ENCODE data around the gene SPOCK1.

DNA sequence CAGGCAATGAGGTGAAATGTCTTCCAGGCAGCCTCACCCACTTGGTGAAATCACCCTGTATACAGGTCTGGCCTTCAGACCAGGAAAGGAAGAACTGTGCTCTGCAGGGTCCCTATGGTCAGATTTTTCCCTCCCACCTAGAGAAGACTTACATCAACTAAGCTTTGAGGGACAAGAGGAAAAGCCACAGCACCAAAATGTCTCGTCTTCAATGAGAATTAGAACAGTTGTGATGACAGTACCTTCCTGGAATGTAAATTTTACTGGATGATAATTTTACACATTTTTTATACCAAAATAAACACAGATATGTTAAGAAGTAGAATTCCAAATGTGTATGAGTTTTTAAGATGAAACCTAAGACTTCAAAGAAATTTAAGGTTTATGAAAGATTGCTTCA lies 283.9 kb downstream of the SPOCK1 start:
- no peak for TF ChIP-seq TAF1 (IDR thresholded peaks at IDR 0.05; ENCODE audit: borderline replicate concordance, insufficient read depth, low read length)
- TF ChIP-seq POLR2AphosphoS5 (IDR thresholded peaks at IDR 0.05; ENCODE audit: low read depth, low read length): no peak
